ENCODE measurements around the gene LNPK.
"Not testable (repeated sequence)": the region's sequence is repeated elsewhere in the genome, so short reads cannot be mapped to it uniquely, and the experiment has no call there.

The LNPK gene

DNA sequence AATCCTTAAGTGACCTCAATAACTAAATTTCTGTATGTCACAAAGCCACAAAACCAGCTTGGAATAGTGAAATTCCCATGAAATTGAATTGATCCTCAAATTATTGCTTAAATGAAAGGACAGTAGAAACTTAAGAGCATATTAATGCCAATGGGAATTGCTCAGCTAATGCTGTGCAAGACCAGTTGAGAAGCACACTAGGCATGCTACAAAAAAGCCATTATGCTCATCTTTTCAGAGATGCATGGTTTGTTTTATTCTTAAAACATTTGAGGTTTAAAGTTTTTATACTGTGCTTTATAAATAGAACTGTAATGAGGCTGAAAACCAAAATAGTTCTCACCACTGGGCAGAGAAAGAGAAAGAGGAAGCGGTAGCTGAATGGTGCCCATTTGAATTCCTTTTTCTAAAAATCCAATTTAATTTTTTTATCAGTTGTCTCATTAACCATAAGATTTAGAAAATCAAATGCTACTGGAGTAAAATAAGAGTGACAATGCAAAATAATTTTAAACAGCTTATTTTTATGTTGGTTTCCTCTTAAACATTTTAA, 98.6 kb downstream of the LNPK start:
- no peaks in the 10 kb centered on the region for H3K9me3 Mint-ChIP-seq
- no peak overlapping the region for H3K4me3 Mint-ChIP-seq
- no peak for DNase-seq
- H3K27me3 Mint-ChIP-seq: peaks cover 17% of the 10 kb centered on the region
- H3K36me3 Mint-ChIP-seq (ENCODE audit: low read depth): no peaks in the 10 kb centered on the region
- H3K27ac Mint-ChIP-seq: no peak overlapping the region
- no peaks in the 10 kb centered on the region for H3K4me1 Mint-ChIP-seq (ENCODE audit: low read depth)

DNA sequence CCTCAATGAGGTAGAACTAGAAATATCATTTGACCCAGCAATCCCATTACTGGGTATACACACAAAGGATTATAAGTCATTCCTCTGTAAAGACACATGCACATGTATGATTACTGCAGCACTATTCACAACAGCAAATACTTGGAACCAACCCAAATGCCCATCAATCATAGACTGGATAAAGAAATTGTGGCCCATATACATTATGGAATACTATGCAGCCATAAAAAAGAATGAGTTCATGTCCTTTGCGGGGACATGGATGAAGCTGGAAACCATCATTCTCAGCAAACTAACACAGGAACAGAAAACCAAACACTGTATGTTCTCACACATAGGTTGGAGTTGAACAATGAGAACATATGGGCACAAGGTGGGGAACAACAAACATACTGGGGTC, 106.1 kb downstream of the LNPK start:
- not testable (repeated sequence) for H3K9me3 Mint-ChIP-seq; H3K36me3 Mint-ChIP-seq (ENCODE audit: low read depth); H3K4me1 Mint-ChIP-seq (ENCODE audit: low read depth); DNase-seq; H3K4me3 Mint-ChIP-seq; H3K27ac Mint-ChIP-seq
- peaks cover 36% of the 10 kb centered on the region for H3K27me3 Mint-ChIP-seq

DNA sequence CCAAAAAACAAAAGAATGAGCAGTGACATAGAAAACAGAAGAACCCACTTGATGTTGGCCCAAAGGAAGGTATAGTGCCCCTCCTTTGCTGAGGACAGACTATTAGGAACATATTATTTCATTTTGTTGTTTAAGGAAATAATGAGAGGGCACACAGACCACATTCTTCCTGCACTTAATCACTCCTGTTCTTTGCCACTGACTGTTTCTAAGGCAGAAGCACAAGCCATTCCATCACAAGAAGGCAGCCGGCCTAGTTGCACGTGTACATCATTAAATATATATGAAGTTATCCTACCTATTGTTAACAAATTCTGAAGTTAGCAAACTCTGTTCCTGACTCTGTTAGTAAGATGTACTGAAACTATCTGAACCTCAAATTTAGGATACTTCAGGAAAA, 110.0 kb downstream of the LNPK start:
- Mint-ChIP-seq H3K4me1 (ENCODE audit: low read depth) (no peaks in the 10 kb centered on the region), H3K27ac (no peak overlapping the region), H3K36me3 (ENCODE audit: low read depth) (no peaks in the 10 kb centered on the region), H3K4me3 (no peak overlapping the region), H3K27me3 (peaks cover 61% of the 10 kb centered on the region), H3K9me3 (peaks cover 7% of the 10 kb centered on the region)
- no peak for DNase-seq

DNA sequence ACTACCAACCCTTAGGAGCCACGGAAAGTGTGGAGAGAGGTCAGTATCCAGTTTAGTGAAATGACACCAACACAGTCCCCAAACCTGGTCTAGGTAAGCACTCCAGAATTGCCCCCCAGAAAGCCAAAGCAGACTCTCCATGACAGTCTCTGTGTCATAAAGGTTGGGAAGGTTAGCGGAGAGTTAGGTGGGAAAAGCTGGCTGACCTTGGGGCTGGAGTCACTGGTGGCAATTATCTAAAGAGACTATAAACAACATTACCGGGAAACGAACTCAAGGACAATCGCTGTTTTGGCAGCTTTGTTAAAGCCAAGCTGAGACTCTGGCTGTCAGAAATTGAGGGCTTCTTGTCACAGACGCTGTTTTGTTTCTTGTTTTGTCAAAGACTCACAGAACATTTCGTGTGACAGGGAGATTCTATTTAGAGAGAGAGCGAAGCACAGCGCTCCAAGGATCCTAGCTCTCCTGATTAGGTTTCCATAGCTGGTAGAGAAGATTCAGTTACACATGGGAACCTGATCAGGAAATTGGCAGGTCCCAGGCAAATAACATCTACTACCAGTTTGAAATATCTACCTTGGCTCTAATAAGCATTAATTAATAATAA, 111.3 kb downstream of the LNPK start:
- no peak for DNase-seq
- Mint-ChIP-seq H3K27ac (no peak overlapping the region), H3K27me3 (peaks cover 65% of the 10 kb centered on the region), H3K36me3 (ENCODE audit: low read depth) (no peaks in the 10 kb centered on the region), H3K4me1 (ENCODE audit: low read depth) (no peaks in the 10 kb centered on the region), H3K9me3 (peaks cover 5% of the 10 kb centered on the region), H3K4me3 (no peak overlapping the region)

DNA sequence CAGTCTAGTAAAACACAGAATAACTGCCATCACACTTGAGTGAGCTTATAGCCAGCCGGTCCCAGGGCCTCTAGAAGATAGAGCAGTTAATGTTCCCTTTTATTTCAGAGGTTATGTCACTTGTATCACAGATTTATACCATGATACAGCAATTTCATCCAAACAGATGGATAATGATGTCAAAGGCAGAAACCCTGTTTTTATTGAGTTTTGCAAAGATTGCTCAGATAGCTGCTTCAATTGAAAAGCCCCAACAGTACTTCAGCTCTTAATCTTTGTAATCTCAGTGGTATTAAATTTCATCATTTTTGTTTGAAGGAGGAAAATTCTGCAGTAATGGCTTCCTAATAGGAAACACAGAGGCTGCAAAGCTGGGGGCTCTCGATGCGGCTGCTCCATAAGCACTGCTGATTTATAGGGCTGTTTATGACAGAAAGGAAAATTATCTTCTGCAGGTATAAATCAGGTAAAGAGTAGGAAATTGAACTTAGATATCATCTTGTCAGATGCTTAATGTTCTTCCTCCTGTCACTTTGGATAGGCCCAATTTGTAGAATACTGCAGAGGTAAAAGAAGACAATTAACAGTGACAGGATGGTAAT, 112.3 kb downstream of the LNPK start:
- Mint-ChIP-seq H3K9me3 (no peaks in the 10 kb centered on the region), H3K36me3 (ENCODE audit: low read depth) (no peaks in the 10 kb centered on the region), H3K4me1 (ENCODE audit: low read depth) (no peaks in the 10 kb centered on the region), H3K4me3 (no peak overlapping the region), H3K27ac (no peak overlapping the region), H3K27me3 (peaks cover 66% of the 10 kb centered on the region)
- no peak for DNase-seq

DNA sequence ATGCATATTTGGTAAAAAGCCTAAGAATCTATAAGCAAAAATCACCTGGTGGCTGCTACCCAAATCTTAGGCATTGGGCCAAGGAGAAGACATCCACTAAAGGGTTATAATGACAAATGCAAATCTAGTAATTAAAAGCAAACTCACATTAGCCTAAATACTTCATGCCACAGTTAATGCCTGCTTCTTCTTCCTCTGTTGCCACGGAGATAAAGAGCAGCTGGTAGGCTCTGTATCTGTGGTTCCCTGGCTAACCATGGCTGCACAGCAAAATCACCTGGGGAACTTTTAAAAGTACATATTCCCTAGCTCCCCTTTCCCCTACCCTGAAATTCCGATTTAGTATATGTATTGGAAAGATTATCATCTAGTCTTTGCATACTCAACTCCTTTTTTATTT, 114.3 kb downstream of the LNPK start:
- peaks cover 63% of the 10 kb centered on the region for H3K27me3 Mint-ChIP-seq

DNA sequence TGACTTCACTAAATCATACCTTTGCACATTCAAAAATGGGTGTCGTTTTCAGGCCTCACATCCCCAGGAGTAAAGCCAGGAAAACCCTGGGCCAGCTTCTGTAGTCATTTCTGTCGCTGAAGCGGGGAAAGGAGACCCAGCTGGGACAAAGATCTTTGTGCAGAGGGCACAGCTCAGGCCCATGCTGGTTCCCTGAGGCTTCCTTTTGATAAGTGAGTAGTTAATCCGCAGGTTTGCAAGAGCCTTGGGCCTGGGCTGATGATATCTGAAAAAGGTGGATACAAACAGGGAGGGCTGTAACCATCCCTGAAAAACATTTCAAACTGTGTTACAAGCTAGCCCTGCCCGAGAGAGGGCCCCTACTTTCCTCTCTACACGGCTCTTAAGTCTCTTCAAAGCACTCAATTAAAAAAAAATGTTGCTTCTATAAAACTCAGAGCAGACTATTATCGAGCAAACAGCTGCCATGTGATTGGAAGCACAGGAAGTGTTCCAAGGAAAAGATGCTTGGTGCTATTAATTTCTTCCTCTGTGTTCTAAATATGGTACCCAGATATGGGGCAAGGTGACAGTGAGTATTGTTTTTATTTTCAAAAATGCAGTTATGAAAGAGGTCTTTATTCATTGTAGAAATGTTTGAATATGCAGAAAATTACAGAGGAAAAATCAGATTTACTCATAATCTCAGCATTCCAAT, 117.2 kb downstream of the LNPK start:
- H3K4me1 Mint-ChIP-seq (ENCODE audit: low read depth): no peaks in the 10 kb centered on the region
- H3K9me3 Mint-ChIP-seq: no peaks in the 10 kb centered on the region
- DNase-seq: no peak
- no peak overlapping the region for H3K4me3 Mint-ChIP-seq
- H3K36me3 Mint-ChIP-seq (ENCODE audit: low read depth): no peaks in the 10 kb centered on the region
- no peak overlapping the region for H3K27ac Mint-ChIP-seq
- H3K27me3 Mint-ChIP-seq: peaks cover 40% of the 10 kb centered on the region

More for the DNA sequence above, 114.3 kb downstream of the LNPK start:
- Mint-ChIP-seq H3K27ac (no peak overlapping the region), H3K9me3 (no peaks in the 10 kb centered on the region), H3K4me1 (ENCODE audit: low read depth) (no peaks in the 10 kb centered on the region), H3K36me3 (ENCODE audit: low read depth) (no peaks in the 10 kb centered on the region), H3K4me3 (no peak overlapping the region)
- DNase-seq: no peak

DNA sequence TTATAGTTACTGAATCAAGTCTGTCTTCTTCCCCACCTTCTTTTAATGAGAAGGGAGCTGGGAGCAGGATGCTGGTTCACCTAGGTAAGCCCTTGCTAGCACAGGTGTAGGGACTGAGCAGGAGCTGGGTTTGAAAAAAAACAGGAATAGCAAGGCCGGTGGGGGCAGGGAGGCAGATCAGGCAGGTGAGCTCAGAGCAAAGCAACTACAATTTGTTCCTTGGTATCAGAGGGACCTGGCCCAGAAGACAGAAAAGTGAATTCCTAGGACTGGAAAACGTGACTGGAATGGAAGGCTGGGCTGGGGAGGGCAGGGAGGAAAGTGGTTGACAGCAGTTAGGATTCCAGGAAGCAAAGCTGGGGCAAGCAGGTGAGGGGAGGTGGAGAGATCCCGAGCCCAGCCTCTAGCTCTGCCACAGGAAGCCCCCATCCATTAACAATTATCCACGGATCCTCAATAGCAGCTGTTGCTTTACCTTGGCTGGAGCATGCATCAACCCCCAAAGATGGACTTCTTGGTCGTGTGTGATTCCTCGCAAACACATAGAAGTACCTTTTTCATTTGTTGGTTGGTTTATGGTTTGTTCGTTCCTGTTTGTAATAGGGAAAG, 118.4 kb downstream of the LNPK start:
- H3K4me3 Mint-ChIP-seq: no peak overlapping the region
- H3K4me1 Mint-ChIP-seq (ENCODE audit: low read depth): no peaks in the 10 kb centered on the region
- DNase-seq: no peak
- peaks cover 30% of the 10 kb centered on the region for H3K27me3 Mint-ChIP-seq
- H3K27ac Mint-ChIP-seq: no peak overlapping the region
- H3K9me3 Mint-ChIP-seq: no peaks in the 10 kb centered on the region
- H3K36me3 Mint-ChIP-seq (ENCODE audit: low read depth): no peaks in the 10 kb centered on the region

DNA sequence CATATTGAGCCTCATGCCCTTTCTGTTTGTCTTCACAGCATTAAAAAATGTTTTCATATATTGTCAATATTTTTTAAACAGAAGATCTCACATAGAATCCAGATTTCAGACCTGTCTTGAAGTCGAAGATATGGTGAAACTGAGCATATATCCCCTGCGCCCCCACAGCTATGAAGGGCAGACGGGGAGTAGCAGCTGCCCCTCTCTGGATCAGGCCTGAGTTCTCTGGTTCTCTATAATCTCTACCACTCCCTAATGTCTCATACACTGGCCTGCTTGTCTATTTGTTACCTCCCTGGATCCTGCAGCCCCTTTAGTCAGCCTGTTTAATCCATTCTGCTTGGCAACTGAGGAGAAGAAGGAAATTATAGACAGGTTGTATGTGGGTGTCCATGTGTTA, 122.4 kb downstream of the LNPK start:
- H3K4me3 Mint-ChIP-seq: no peak overlapping the region
- H3K9me3 Mint-ChIP-seq: no peaks in the 10 kb centered on the region
- no peaks in the 10 kb centered on the region for H3K4me1 Mint-ChIP-seq (ENCODE audit: low read depth)
- DNase-seq: no peak
- H3K27me3 Mint-ChIP-seq: peaks cover 15% of the 10 kb centered on the region
- no peaks in the 10 kb centered on the region for H3K36me3 Mint-ChIP-seq (ENCODE audit: low read depth)
- no peak overlapping the region for H3K27ac Mint-ChIP-seq

DNA sequence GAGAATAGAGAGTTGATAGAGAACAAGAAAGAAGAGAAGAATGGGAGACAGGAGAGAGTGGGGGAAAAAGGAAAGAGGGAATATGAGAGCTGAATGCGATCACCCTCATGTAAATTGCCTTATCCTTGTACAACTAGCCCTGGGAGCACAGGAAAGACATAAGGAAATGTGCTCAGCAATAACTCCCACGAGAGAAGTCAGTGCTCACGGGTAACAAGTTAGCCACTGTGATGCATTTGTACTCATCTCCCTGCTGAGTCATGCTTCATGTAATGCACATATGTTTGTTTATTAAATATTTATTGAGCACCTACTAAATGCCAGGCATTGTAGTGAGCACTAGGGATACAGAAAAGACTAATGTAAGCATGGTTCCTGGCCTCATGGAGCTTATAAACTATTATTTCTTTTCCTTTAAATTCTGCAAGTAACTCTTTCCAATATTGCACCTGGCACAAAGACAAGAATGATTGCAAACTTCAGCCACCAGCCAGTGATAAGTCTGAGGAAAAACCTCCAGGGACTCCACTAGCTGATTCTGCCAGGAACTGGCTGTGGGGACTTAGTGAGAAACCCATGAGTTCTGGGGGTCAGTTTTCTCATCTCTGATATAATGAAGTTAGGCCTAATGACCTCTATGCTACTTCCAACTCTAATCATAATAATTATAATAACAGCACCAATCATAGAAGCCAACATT, 124.1 kb downstream of the LNPK start:
- no peak for DNase-seq
- Mint-ChIP-seq H3K4me3 (no peak overlapping the region), H3K36me3 (ENCODE audit: low read depth) (no peaks in the 10 kb centered on the region), H3K27ac (no peak overlapping the region), H3K27me3 (peaks cover 15% of the 10 kb centered on the region), H3K9me3 (no peaks in the 10 kb centered on the region), H3K4me1 (ENCODE audit: low read depth) (no peaks in the 10 kb centered on the region)

DNA sequence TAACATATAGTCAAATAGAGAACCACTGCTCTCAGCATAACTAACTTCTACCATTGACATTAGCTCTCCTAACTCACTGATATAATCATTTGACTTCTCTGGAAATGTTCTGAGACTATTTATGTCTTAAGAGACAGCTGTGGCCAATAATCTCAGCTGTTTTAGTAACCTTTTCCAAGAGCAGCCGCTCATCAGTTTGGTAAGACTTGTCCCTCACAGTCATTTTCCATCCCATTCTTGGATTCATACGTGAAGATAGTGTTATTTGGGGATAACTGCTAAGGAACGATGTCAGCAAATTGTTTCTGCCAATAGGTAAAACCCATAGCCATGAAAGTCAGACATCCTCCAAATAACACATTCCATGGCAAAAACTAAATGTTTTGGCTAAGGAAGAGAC, 127.8 kb downstream of the LNPK start:
- DNase-seq: no peak

More for the DNA sequence above, 127.8 kb downstream of the LNPK start:
- Mint-ChIP-seq H3K9me3 (no peaks in the 10 kb centered on the region), H3K27me3 (peaks cover 30% of the 10 kb centered on the region), H3K27ac (no peak overlapping the region), H3K36me3 (ENCODE audit: low read depth) (no peaks in the 10 kb centered on the region), H3K4me1 (ENCODE audit: low read depth) (no peaks in the 10 kb centered on the region), H3K4me3 (no peak overlapping the region)

All from activated T-cell treated with anti-CD3 and anti-CD28 coated beads, Interleukin-2, amount 50 U/mL, for 24 hours (primary cell).